Large intestine (tissue), 3 donors: ENCODE data around the gene DNMT1. TPM values are rescaled to one million over a fixed set of nuclear protein-coding genes. Genes with fewer than 3 reads are reported as not detected.
"Not testable (repeated sequence)": the region's sequence is repeated elsewhere in the genome, so short reads cannot be mapped to it uniquely, and the experiment has no call there.

ENCODE experiments used
- DNase-seq, 2 donors: peaks; one replicate each; pipeline versions ENCODE4 v3.0.0 to v3.0.0-alpha.2; 2013
- H3K27ac ChIP-seq: one replicate; pipeline ENCODE4 v1.5.1; 2013; ENCODE audit warnings: low read length
- H3K27me3 ChIP-seq: 2 replicates; pipeline ENCODE4 v1.6.1; 2013; ENCODE audit warnings: low read length; ENCODE audit not compliant: control insufficient read depth, insufficient read depth
- H3K36me3 ChIP-seq: 2 replicates; pipeline ENCODE4 v1.6.1; 2013; ENCODE audit warnings: low read length; ENCODE audit not compliant: control insufficient read depth, insufficient read depth
- H3K4me1 ChIP-seq: one replicate; pipeline ENCODE4 v1.6.1; 2013; ENCODE audit warnings: low read length; ENCODE audit not compliant: control insufficient read depth, insufficient read depth
- H3K4me3 ChIP-seq: one replicate; pipeline ENCODE4 v1.5.1; 2013; ENCODE audit warnings: low read length
- H3K9me3 ChIP-seq: one replicate; pipeline ENCODE4 v1.6.1; 2013; ENCODE audit warnings: mild to moderate bottlenecking, low read depth, low read length, moderate library complexity; ENCODE audit not compliant: control insufficient read depth
- WGBS: methylation state at CpG from one replicate; pipeline ENCODE4 v1.1.5; 2013; ENCODE audit warnings: low lambda C conversion rate; ENCODE audit not compliant: insufficient coverage; 5-methylcytosine and 5-hydroxymethylcytosine counted together
- polyA plus RNA-seq: library from polyadenylated mRNA; unstranded; fragments of 120-200 nt; gene quantifications from one replicate; pipeline ENCODE4 v1.2.1, GENCODE V29; 2013

The DNMT1 gene
- polyA plus RNA-seq, 1 donor: 51.9 TPM

- Histone ChIP-seq H3K27me3 (no peaks in the 10 kb centered on the region), H3K4me3 (no peak overlapping the region), H3K9me3 (no peaks in the 10 kb centered on the region), H3K4me1 (no peaks in the 10 kb centered on the region), H3K36me3 (peaks cover 23% of the 10 kb centered on the region), H3K27ac (no peak overlapping the region)
- no peak for DNase-seq
- WGBS: no CpG with 5 or more reads among the region's 11 CpGs
These were observed 7.4 kb downstream of the DNMT1 start for GRCh38 chr19:10187315-10187714.

GRCh38 chr19:10184636-10185035 lies 10.1 kb downstream of the DNMT1 start:
- no CpG with 5 or more reads among the region's 5 CpGs for WGBS
- no peaks in the 10 kb centered on the region for H3K27me3 ChIP-seq
- no peak overlapping the region for H3K27ac ChIP-seq
- H3K36me3 ChIP-seq: peaks cover 35% of the 10 kb centered on the region
- no peak for DNase-seq
- H3K9me3 ChIP-seq: no peaks in the 10 kb centered on the region
- no peaks in the 10 kb centered on the region for H3K4me1 ChIP-seq
- H3K4me3 ChIP-seq: no peak overlapping the region

- Histone ChIP-seq H3K9me3 (no peaks in the 10 kb centered on the region), H3K36me3 (peaks cover 40% of the 10 kb centered on the region), H3K27ac (no peak overlapping the region), H3K27me3 (no peaks in the 10 kb centered on the region), H3K4me3 (no peak overlapping the region), H3K4me1 (no peaks in the 10 kb centered on the region)
- no peak for DNase-seq
- no CpG with 5 or more reads among the region's 3 CpGs for WGBS
These were observed 10.8 kb downstream of the DNMT1 start for GRCh38 chr19:10183926-10184325.

- Histone ChIP-seq H3K36me3 (peaks cover 40% of the 10 kb centered on the region), H3K4me3 (no peak overlapping the region), H3K9me3 (no peaks in the 10 kb centered on the region), H3K4me1 (no peaks in the 10 kb centered on the region), H3K27me3 (no peaks in the 10 kb centered on the region), H3K27ac (no peak overlapping the region)
- no CpG with 5 or more reads among the region's 10 CpGs for WGBS
- no peak for DNase-seq
These were observed 11.9 kb downstream of the DNMT1 start for GRCh38 chr19:10182847-10183246.

GRCh38 chr19:10182076-10182475 lies 12.7 kb downstream of the DNMT1 start:
- Histone ChIP-seq H3K36me3 (peaks cover 41% of the 10 kb centered on the region), H3K4me3 (no peak overlapping the region), H3K27me3 (no peaks in the 10 kb centered on the region), H3K9me3 (no peaks in the 10 kb centered on the region), H3K27ac (no peak overlapping the region), H3K4me1 (no peaks in the 10 kb centered on the region)
- no peak for DNase-seq
- no CpG with 5 or more reads among the region's 1 CpG for WGBS

GRCh38 chr19:10180459-10180858 lies 14.3 kb downstream of the DNMT1 start:
- H3K4me1 ChIP-seq: no peaks in the 10 kb centered on the region
- H3K4me3 ChIP-seq: no peak overlapping the region
- no peaks in the 10 kb centered on the region for H3K9me3 ChIP-seq
- H3K27me3 ChIP-seq: no peaks in the 10 kb centered on the region
- WGBS: no CpG with 5 or more reads among the region's 7 CpGs
- no peak for DNase-seq
- H3K27ac ChIP-seq: no peak overlapping the region
- peaks cover 41% of the 10 kb centered on the region for H3K36me3 ChIP-seq

GRCh38 chr19:10180024-10180423 lies 14.7 kb downstream of the DNMT1 start:
- H3K36me3 ChIP-seq: peaks cover 45% of the 10 kb centered on the region
- not testable (repeated sequence) for H3K4me1 ChIP-seq, H3K4me3 ChIP-seq, DNase-seq, H3K27ac ChIP-seq, H3K9me3 ChIP-seq, H3K27me3 ChIP-seq
- WGBS: no CpG with 5 or more reads among the region's 6 CpGs

- DNase-seq: no peak
- Histone ChIP-seq H3K27me3 (no peaks in the 10 kb centered on the region), H3K9me3 (no peaks in the 10 kb centered on the region), H3K36me3 (peaks cover 53% of the 10 kb centered on the region), H3K27ac (no peak overlapping the region), H3K4me3 (no peak overlapping the region), H3K4me1 (no peaks in the 10 kb centered on the region)
- 93% methylated on average over 2 of the region's 9 CpGs for WGBS
These were observed 21.2 kb downstream of the DNMT1 start for GRCh38 chr19:10173527-10173926.

- H3K4me3 ChIP-seq: no peak overlapping the region
- H3K27ac ChIP-seq: no peak overlapping the region
- no peak for DNase-seq
- peaks cover 53% of the 10 kb centered on the region for H3K36me3 ChIP-seq
- no peaks in the 10 kb centered on the region for H3K4me1 ChIP-seq
- no peaks in the 10 kb centered on the region for H3K27me3 ChIP-seq
- no CpG with 5 or more reads among the region's 2 CpGs for WGBS
- H3K9me3 ChIP-seq: no peaks in the 10 kb centered on the region
These were observed 26.3 kb downstream of the DNMT1 start for GRCh38 chr19:10168386-10168948.

GRCh38 chr19:10167459-10167858 lies 27.3 kb downstream of the DNMT1 start:
- Histone ChIP-seq H3K4me3 (no peak overlapping the region), H3K27ac (no peak overlapping the region), H3K4me1 (no peaks in the 10 kb centered on the region), H3K9me3 (no peaks in the 10 kb centered on the region), H3K36me3 (peaks cover 52% of the 10 kb centered on the region), H3K27me3 (no peaks in the 10 kb centered on the region)
- DNase-seq: no peak
- no CpG with 5 or more reads among the region's 6 CpGs for WGBS

GRCh38 chr19:10166501-10166900 lies 28.3 kb downstream of the DNMT1 start:
- not testable (repeated sequence) for H3K9me3 ChIP-seq, H3K4me1 ChIP-seq, H3K4me3 ChIP-seq, DNase-seq, H3K27ac ChIP-seq, H3K27me3 ChIP-seq
- no CpG with 5 or more reads among the region's 10 CpGs for WGBS
- peaks cover 51% of the 10 kb centered on the region for H3K36me3 ChIP-seq
